Measurements from ENCODE around the gene RASSF1.

GRCh38 chr3:50347187-50347813, 6.7 kb upstream of the RASSF1 start:
- peak; percentile 67 for TF ChIP-seq CTCF (conservative IDR thresholded peaks at IDR 0.05; ENCODE audit: low read length)
- no peak for TF ChIP-seq EZH2phosphoT487 (IDR thresholded peaks at IDR 0.05; ENCODE audit: borderline replicate concordance)

Data from Loucy (cell line).